Dedifferentiated amniotic fluid mesenchymal stem cell (primary cell): ENCODE data around the gene CTAGE1.
A peak's percentile ranks its signal among the peaks of the same experiment; 100 is the strongest.
"Not testable (repeated sequence)": the region's sequence is repeated elsewhere in the genome, so short reads cannot be mapped to it uniquely, and the experiment has no call there.

Experiments used
- DNase-seq: peaks from one replicate; pipeline ENCODE4 v3.0.0-alpha.2; 2016; ENCODE audit errors: extremely low spot score

The CTAGE1 gene, protein sequence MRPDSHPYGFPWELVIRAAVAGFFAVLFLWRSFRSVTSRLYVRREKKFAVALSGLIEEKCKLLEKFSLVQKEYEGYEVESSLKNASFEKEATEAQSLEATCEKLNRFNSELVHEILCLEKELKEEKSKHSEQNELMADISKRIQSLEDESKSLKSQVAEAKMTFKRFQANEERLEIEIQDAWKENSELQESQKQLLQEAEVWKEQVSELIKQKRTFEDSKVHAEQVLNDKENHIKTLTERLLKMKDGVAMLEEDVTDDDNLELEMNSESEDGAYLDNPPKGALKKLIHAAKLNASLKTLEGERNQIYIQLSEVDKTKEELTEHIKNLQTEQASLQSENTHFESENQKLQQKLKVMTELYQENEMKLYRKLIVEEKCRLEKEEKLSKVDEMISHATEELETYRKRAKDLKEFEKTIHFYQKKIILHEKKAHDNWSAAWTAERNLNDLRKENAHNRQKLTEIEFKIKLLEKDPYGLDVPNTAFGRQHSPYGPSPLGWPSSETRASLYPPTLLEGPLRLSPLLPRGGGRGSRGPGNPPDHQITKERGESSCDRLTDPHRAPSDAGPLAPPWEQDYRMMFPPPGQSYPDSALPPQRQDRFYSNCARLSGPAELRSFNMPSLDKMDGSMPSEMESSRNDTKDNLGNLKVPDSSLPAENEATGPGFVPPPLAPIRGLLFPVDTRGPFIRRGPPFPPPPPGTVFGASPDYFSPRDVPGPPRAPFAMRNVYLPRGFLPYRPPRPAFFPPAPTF

DNA sequence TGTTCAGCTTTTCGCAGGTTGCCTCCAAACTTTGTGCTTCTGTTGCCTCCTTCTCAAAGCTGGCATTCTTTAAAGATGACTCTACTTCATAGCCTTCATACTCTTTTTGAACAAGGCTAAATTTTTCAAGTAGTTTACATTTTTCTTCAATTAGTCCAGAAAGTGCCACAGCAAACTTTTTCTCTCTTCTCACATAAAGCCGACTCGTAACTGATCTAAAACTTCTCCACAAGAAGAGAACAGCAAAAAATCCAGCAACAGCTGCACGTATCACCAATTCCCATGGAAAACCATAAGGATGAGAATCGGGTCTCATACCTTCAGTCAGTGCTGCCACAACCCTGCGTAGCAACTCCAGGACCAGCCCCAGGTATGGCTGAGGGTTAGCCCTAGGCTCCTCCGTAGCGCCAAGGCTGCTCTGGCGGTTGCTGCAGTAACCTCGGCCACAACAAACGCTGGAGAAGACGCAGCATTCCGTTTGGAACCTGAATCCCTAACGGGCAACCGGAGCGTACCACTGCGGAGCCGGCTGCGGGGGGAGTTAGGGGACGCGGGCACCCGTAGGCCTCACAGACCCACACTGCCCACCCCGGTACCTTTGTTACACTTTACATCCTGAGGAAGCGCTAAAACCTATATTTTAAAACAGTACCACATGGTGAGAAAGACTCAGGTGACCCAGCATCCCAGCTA is at the start of gene CTAGE1:
CTAGE1 (minus strand) TSS at position 420 of the 693 bp plus-strand sequence; CDS start at position 316, 104 bp downstream.
- DNase-seq, result no peak

DNA sequence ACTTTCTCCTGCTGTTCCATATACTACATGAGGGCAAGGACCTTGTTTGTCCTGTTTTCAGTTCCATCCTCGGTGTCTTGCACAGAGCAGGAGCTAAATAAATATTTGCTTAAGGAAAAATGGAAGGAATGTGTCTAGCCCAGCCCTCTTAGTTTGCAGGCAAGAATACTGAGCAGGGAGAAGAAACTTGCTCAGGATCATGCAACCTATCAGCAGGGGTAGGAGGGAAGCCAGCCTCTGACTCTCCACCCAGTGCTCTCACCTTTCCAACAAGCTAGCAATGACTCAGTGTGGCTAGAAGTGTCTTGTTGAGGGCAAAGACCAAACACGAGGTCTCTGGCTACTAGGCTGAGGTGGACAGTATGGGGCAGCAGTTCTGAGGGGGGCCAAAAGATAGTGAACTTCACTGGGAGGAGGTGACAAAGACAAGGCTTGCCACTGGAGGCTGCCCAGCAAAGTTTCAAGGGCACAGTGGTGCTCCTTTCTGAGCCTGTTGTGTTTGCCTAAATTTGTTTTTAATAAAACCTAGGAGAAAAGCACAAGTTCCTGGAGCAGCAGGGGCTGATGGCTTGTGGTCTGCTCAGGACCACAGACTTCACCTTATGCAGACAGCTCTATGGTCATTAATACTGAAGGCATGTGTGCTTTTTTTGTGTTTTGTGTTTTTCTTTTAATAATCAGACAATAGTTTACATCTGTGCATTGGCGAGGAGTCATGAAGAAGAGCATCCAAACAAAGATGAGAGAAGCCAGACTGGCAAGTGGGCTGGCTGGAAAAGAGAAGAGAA is 49.1 kb upstream of the CTAGE1 start:
- DNase-seq, result peak; percentile 70

DNA sequence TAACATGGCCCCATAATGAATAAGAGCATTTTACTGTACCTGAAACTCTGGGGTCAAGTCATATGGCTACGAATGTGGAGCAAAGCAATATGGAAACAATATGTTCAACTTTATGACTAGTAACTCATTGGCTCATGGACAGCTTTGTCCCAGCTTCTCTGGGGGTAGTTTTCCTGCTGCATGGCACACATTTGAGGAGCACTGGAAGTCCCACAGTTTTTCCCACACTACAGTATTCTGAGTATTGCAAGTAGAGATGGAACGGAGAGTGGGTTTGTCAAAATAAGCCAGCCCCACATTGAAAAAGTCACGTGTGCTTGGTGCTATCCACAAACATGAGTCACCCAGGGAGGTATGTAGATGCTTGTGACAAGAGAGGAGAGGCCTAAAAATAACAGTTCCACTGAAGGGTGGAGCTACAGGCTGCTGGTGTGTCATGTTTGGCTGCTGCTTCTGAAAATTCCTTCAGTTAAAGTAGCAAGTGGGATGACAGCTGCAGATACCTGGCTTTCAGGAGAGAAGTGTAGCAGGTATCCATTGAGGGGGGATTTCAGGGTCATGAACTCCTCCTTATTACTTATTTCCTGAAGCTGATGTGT is 48.2 kb upstream of the CTAGE1 start:
- peak; percentile 94 for DNase-seq

DNA sequence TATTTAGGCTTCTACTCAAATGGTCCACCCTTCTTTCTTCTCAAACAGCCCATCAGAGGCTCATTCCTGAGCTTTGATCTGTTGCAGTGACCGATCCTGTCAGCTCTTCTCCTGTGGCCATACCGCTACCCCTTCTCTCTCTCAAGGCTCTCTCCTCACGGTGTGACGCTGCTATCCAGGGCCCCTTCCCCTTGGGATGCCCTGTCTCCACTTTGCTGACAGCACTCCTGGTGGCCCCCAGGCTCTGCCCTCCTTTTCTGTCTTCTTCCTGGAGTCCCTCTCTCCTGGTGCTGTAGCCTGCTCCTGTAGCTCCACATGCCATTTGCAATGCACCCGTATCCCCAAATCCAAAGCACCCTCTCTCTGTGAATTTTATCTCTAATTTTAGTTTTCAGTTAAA is 45.4 kb upstream of the CTAGE1 start:
- DNase-seq, result no peak

DNA sequence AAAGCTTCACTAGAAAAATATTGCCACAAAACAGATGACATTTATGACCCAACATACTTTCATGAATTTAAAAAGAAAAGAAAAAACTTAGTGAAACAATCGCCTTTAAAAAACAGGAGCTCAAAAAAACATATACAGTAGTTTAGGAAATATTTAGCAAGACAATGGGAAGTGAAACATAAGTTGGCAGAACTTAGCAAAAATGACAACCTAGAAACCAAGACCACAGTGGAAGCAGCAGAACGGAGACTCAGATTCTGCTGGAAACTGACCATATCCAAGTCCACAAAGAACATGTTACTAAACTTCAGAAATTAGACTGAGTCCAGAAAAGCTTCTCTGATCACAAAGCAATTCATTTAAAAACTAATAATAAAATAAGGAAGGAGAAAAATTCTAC is 41.8 kb upstream of the CTAGE1 start:
- DNase-seq, result no peak

DNA sequence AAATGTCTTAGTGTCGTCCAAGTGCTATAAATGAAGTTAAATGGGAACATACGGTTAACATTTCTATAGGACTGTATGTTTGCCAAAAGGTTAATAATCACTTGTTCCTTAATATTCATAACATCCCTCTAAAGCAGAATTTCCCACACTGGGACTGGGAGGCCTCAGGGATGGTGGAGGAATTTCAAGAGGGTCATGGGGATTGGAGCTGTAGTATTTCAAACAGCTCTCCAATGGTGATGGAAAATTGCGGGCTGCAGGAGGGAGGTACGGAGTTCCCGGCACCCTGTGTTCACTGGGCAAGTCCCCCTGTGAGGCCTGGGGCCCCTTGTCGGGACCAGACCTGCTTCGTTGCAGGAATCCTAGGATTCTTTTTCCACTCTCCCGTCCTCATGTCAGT is 39.8 kb upstream of the CTAGE1 start:
- DNase-seq, result no peak

DNA sequence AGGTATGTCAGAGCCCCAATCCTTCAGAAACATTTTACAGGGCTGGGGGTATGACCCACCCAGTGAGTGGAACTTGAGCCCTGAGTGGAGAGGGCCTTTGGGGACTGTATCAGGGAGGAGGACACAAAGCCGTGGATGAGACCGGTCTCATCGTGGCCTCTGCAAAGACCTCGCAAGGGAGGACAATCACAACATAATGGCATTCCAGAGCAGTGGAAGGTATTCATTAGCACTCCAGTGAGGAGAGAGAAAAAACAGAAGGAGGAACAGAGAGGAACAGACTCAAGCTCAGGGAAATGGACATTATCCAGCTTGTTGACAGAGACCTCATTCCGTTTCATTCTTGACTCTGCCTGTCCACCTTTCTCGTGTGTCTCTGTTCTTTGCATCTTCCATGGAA is 38.8 kb upstream of the CTAGE1 start:
- no peak for DNase-seq

DNA sequence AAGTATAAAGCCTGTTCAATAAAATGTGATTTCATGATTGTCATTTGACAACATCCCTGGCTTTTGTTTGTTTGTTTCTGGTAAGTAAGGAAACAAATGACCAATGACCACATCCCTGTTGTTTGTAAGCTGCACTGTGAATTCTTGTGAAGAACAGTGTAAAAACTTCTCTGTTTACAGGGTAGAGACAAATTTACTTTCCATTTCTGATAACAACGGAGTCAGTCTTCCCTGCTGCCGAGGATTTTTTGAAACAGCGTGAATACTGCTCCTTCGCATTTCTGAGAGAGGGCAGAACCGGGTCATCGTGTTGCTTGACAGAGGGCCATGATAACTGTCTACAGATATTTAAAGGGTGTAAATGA is 38.4 kb upstream of the CTAGE1 start:
- no peak for DNase-seq

DNA sequence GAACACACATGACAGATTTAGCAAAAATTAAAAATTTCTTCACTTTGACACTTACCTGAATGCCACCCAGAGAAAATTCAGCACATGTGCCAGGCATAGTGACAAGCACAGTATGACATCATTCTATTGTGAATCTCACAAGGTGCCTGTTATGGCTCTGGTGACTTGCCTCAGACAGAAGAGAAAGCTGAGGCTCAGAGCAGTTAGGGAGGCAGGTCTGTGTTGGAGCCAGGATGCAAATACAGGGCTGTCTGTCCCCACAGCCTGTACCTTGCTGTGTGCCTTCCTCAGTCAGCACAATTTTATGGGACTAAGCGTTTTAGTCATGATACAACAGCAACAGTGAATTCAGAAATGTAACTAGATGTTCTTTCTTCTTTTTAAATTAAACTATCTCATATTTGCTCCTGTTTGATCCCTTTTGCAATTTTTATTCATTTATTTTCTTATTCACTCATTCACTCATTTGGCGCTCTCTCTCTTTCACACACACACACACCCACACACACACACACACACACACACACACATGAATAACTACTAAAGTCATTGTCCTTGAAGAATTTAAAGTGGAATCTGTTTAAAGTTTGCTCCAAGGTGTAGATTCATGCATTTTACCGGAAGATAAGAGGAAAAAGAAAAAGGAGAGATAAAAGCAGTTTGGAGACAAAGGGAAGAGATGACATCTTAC is 37.9 kb upstream of the CTAGE1 start:
- DNase-seq, result no peak

DNA sequence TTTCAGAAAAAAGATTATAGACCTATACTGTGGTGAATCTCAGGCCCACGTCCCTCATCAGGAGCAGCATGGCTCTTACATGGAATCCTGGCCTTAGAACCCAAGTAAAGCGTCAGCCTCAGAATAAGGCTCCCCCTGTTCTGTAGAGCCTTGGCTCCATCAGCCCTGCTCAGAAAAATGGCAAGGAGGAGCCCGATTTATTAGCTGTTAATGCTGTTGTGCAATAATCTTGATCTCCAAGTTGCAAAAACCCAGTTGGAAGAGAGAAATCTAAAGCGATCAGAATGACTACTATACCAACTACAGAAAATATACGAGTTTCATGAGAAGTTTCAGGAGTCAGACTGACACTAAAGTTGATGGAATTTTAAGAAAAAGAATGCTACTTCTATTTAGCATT is 35.6 kb upstream of the CTAGE1 start:
- no peak for DNase-seq

DNA sequence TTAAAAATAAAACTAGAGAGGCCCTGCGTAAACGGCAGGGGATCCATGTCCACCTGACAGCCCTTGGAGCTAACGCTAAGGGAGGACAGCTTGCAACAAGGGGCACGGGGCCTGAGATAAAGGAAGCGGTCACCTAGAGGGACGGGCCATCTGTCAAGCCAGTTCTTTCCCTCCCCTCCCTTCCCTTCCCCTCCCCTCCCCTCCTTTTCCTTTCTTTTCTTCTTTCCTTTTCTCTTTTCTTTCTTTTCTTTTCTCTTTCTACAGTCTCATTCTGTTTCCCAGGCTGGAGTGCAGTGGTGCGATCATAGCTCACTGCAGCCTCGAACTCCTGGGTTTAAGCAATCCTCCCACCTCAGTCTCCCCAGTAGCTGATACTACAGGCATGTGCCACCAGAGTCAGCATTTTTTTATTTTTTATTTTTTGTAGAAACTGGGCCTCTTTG is 34.5 kb upstream of the CTAGE1 start:
- DNase-seq, result no peak

DNA sequence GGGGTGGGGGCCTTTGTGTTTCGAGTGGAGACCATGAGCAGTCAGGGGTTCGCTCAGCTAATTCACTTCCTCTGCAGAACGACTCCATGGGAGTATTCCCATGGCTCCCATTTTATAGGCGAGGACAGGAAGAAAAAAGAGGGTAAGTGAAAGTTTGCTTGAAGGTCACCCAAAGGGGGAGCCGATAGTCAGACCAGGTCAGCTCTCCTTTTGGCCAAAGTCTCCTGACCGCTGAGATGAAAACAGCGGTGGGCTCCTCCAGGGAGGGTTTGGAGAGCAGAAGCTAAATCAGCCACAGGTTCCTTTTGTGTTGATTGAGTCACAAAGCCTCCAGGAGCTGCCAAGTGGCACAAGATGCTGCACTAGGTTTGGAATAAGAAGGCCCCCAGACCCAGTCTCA is 34.1 kb upstream of the CTAGE1 start:
- DNase-seq, result no peak

DNA sequence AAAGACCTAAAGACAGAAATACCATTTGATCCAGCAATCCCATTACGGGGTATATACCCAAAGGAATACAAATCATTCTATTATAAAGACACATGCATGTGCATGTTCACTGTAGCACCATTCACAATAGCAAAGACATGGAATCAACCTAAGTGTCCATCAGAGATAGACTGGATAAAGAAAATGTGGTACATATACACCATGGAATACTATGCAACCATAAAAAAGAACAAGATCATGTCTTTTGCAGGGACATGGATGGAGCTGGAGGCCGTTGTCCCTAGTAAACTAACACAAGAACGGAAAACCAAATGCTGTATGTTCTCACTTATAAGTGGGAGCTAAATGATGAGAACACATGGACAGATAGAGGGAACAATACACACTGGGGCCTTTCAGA is 33.1 kb upstream of the CTAGE1 start:
- not testable (repeated sequence) for DNase-seq

DNA sequence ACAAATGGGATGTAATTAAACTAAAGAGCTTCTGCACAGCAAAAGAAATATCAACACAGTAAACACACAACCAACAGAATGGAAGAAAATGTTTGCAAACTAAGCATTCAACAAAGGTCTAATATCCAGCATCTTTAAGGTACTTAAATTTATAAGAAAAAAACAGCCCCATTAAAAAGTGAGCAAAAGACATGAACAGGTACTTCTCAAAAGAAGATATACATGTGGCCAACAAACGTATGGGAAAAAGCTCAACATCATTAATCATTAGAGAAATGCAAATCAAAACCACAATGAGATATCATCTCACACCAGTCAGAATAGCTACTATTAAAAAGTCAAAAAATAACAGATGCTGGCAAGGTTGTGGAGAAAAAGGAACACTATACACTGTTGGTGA is 32.6 kb upstream of the CTAGE1 start:
- not testable (repeated sequence) for DNase-seq

DNA sequence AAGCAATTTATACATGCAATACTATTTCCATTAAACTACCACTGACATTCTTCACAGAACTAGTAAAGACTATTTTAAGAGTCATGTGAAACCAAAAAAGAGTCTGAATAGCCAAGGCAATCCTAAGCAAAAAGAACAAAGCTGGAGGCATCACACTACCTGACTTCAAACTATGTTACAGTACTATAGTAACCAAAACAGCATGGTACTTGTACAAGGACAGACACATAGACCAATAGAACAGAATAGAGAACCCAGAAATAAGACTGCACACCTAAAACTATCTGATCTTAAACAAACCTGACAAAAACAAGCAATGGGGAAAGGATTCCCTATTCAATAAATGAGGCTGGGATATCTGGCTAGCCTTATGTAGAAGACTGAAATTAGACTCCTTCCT is 32.0 kb upstream of the CTAGE1 start:
- DNase-seq, result not testable (repeated sequence)

DNA sequence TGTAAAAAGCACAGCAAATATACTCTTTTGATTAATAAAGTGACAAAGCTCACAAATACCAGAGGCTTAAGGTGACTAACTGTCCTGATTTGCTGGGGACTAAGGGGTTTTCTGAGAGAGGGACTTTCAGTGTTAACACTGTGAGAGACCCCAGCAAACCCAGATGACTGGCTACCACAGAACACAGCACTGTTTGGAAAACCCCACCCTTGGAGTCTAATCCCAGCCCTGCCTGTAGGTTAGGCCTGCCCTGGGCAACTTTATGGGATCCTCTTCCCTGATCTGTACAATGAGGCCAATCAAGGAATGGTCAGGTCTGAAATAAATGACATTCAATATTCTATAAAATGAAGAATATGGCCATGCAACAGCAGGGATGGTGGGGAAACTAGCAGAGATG is 30.5 kb upstream of the CTAGE1 start:
- DNase-seq, result no peak

DNA sequence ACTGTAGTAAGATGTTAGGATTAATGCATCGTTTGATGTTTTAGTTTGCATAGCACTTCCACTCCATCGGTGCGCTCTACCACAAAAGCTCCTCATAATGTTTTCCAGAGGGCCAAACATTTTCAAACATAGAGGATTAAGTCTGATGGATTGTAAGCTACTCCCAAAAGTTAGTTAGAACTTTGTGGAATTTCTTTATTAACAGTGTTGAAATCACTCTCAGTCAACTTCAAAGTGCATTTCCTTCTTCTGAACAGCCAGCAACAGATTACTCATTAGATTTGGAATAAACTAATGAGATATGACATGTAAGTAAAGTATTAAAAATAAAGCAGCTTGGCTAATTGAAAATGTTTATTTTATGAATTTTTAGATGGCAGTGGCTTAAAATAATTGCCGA is 30.1 kb upstream of the CTAGE1 start:
- no peak for DNase-seq

DNA sequence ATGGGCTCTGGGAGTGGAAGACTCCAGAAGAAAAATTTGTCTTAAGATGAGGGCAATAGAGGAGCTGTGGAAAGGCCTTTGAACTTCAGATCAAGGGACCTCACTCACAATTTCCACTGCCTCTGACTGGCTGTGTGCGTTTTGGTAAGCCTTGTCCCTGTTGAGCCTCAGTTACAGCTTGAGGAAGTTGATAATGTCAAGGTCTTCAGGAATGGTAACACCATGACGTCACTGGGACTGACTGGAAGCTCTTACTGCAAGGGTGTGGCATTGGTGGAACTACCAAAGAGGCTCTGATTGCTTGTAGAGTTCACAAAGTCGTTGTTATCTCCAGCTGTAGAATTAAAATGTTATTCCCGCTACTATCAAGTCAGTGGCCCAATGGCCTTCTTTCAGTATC is 29.2 kb upstream of the CTAGE1 start:
- DNase-seq, result no peak

DNA sequence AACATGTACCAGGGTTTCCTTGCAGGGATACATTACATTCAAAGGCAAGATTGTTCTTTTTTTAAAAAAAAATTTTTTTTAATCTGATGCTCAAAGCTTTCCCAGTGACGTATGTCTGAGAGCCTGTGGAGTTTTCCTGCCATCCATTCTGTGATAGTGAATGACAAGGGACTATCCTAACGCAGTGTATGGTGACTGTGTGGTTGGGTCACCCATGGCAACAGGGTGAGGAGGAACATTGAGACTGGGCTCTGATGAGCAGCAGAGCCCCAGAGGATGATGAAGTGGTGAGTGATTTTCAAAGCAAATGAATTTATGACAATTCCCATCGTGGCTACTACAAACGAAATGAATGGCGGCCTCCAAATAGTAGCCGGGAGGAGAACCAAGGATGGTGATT is 28.6 kb upstream of the CTAGE1 start:
- no peak for DNase-seq

DNA sequence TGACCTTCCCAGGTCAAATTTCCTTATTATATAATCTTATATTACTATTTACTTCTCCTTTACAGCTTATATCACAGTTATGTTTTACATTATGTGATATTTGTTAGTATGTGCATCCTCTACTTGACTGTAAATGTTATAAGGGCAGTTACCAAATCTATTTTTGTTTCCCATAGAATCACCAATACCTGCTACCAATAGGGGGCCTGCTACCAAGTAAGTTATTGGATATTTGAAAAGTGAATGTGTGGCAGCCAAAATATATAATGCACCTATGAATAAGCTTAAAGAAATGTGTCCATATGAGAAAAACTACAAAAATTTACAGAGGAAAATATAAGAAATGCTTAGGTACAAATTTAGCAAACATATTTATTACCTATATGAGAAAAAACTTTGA is 23.9 kb upstream of the CTAGE1 start:
- DNase-seq, result no peak

DNA sequence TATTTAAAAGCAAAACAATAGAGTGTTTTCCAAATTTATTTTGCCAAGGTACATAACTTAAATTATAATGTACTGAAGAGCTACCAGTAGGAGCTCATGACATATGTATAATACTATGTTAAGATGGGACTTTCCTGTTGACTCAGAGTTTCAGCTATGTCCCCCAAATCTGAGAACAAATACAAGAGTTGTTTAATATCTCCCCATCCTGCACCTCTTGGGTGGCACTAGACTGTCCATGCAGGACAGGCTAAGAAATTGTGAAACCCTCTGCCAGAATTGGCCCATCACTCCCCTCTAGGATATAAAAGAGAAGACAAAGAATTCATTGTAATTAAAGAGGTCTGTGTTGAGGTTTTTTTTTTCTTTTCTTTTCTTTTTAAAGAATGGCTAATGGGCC is 21.7 kb upstream of the CTAGE1 start:
- no peak for DNase-seq
